H9 (cell line): ENCODE data around the gene REEP1. TPM values are rescaled to one million over a fixed set of nuclear protein-coding genes. Genes with fewer than 3 reads are reported as not detected.

Experiments used
- DNase-seq: peaks from one replicate; pipeline ENCODE4 v3.0.0-alpha.2; 2017
- H2AFZ ChIP-seq: one replicate; pipeline ENCODE4 v1.6.1; 2013; ENCODE audit warnings: mild to moderate bottlenecking, low read length, control low read depth, moderate library complexity
- H2AK5ac ChIP-seq: 2 replicates; pipeline ENCODE4 v1.6.1; 2013; ENCODE audit warnings: low read length, control low read depth, mixed read lengths; ENCODE audit not compliant: insufficient read length
- H2BK120ac ChIP-seq: one replicate; pipeline ENCODE4 v1.6.1; 2013; ENCODE audit warnings: low read depth, mild to moderate bottlenecking, low read length, control low read depth, inconsistent platforms; ENCODE audit not compliant: poor library complexity, severe bottlenecking
- H2BK12ac ChIP-seq: 2 replicates; pipeline ENCODE4 v1.6.1; 2013; ENCODE audit warnings: low read length, control low read depth, mixed read lengths, low read depth; ENCODE audit not compliant: insufficient read length
- H2BK15ac ChIP-seq: 2 replicates; pipeline ENCODE4 v1.6.1; 2013; ENCODE audit warnings: low read depth, low read length, control low read depth
- H2BK20ac ChIP-seq: one replicate; pipeline ENCODE4 v1.6.1; 2013; ENCODE audit warnings: low read depth, mild to moderate bottlenecking, low read length, control low read depth, inconsistent platforms; ENCODE audit not compliant: poor library complexity, severe bottlenecking
- H2BK5ac ChIP-seq: 2 replicates; pipeline ENCODE4 v1.6.1; 2013; ENCODE audit warnings: low read length, control low read depth, mixed read lengths; ENCODE audit not compliant: insufficient read length
- H3K14ac ChIP-seq: 2 replicates; pipeline ENCODE4 v1.6.1; 2013; ENCODE audit warnings: low read length, control low read depth; ENCODE audit not compliant: insufficient read depth
- H3K18ac ChIP-seq: 2 replicates; pipeline ENCODE4 v1.6.1; 2013; ENCODE audit warnings: low read depth, mild to moderate bottlenecking, mixed read lengths, low read length, control low read depth; ENCODE audit not compliant: insufficient read length
- H3K23ac ChIP-seq: 2 replicates; pipeline ENCODE4 v1.6.1; 2013; ENCODE audit warnings: low read length, control low read depth, mixed read lengths, low read depth; ENCODE audit not compliant: insufficient read length
- H3K23me2 ChIP-seq: 2 replicates; pipeline ENCODE4 v1.6.1; 2013; ENCODE audit warnings: low read depth, mild to moderate bottlenecking, mixed read lengths, low read length, control low read depth; ENCODE audit not compliant: insufficient read length, poor library complexity, severe bottlenecking
- H3K27ac ChIP-seq: 2 replicates; pipeline ENCODE4 v1.5.1; 2013; ENCODE audit warnings: low read length, control low read depth, mixed read lengths, low read depth; ENCODE audit not compliant: insufficient read length
- H3K27me3 ChIP-seq: 2 replicates; pipeline ENCODE4 v1.6.1; 2013; ENCODE audit warnings: low read length, control low read depth, inconsistent platforms; ENCODE audit not compliant: insufficient read depth
- H3K4ac ChIP-seq: 2 replicates; pipeline ENCODE4 v1.6.1; 2013; ENCODE audit warnings: low read depth, mild to moderate bottlenecking, control low read depth, inconsistent platforms, low read length, moderate library complexity
- H3K4me1 ChIP-seq: 2 replicates; pipeline ENCODE4 v1.6.1; 2013; ENCODE audit warnings: low read length, control low read depth, inconsistent platforms; ENCODE audit not compliant: insufficient read depth
- H3K4me2 ChIP-seq: 2 replicates; pipeline ENCODE4 v1.6.1; 2013; ENCODE audit warnings: low read length, control low read depth, mixed read lengths; ENCODE audit not compliant: insufficient read length, insufficient read depth
- H3K56ac ChIP-seq: 2 replicates; pipeline ENCODE4 v1.6.1; 2013; ENCODE audit warnings: low read depth, mild to moderate bottlenecking, mixed read lengths, low read length, control low read depth; ENCODE audit not compliant: insufficient read length
- H3K79me1 ChIP-seq: 2 replicates; pipeline ENCODE4 v1.6.1; 2013; ENCODE audit warnings: low read depth, mild to moderate bottlenecking, moderate library complexity, low read length, control low read depth, inconsistent platforms; ENCODE audit not compliant: insufficient read depth, poor library complexity, severe bottlenecking
- H3K79me2 ChIP-seq: 2 replicates; pipeline ENCODE4 v1.6.1; 2013; ENCODE audit warnings: low read length, control low read depth, inconsistent platforms; ENCODE audit not compliant: insufficient read depth
- H3K9ac ChIP-seq: 2 replicates; pipeline ENCODE4 v1.6.1; 2013; ENCODE audit warnings: low read length, control low read depth, mixed read lengths; ENCODE audit not compliant: insufficient read length; ENCODE audit errors: extremely low read depth
- H3K9me3 ChIP-seq: one replicate; pipeline ENCODE4 v1.6.1; 2013; ENCODE audit warnings: low read depth, low read length, inconsistent platforms; ENCODE audit not compliant: control insufficient read depth
- H3T11ph ChIP-seq: one replicate; pipeline ENCODE4 v1.6.1; 2013; ENCODE audit warnings: mild to moderate bottlenecking, low read length, control low read depth, inconsistent platforms
- H4K20me1 ChIP-seq: one replicate; pipeline ENCODE4 v1.6.1; 2013; ENCODE audit not compliant: control insufficient read depth, insufficient read length, insufficient read depth
- H4K5ac ChIP-seq: 2 replicates; pipeline ENCODE4 v1.6.1; 2013; ENCODE audit warnings: low read depth, mild to moderate bottlenecking, mixed read lengths, low read length, control low read depth; ENCODE audit not compliant: insufficient read length
- H4K8ac ChIP-seq: replicated peaks from 2 replicates; pipeline ENCODE4 v1.6.1; 2013; ENCODE audit warnings: low read length, control low read depth, mixed read lengths, low read depth; ENCODE audit not compliant: insufficient read length
- H4K91ac ChIP-seq: 2 replicates; pipeline ENCODE4 v1.6.1; 2013; ENCODE audit warnings: low read depth, mild to moderate bottlenecking, moderate library complexity, mixed read lengths, low read length, control low read depth; ENCODE audit not compliant: insufficient read length
- H3K27ac Mint-ChIP-seq, 3 experiments: 2 replicates in 2 of 3; 3 replicates in 1 of 3; pipeline ENCODE4 v1.8.0; 2020 to 2021; ENCODE audit warnings: mixed read lengths in 3 of 3, mild to moderate bottlenecking in 1 of 3, moderate library complexity in 1 of 3
- H3K27me3 Mint-ChIP-seq: 2 replicates; pipeline ENCODE4 v1.8.0; 2021; ENCODE audit warnings: low read depth, mild to moderate bottlenecking, moderate library complexity, mixed read lengths
- H3K36me3 Mint-ChIP-seq, 3 experiments: 2 replicates in 2 of 3; 3 replicates in 1 of 3; pipeline ENCODE4 v1.8.0; 2020 to 2021; ENCODE audit warnings: low read depth in 3 of 3, mixed read lengths in 3 of 3; ENCODE audit not compliant: insufficient read depth in 1 of 3
- H3K4me1 Mint-ChIP-seq, 2 experiments: 2 replicates each; pipeline ENCODE4 v1.8.0; 2020; ENCODE audit warnings: mixed read lengths in 2 of 2
- H3K4me3 Mint-ChIP-seq, 2 experiments: 2 replicates in 1 of 2; 3 replicates in 1 of 2; pipeline ENCODE4 v1.8.0; 2020 to 2021; ENCODE audit warnings: mild to moderate bottlenecking in 2 of 2, mixed read lengths in 2 of 2, moderate library complexity in 1 of 2
- H3K9me3 Mint-ChIP-seq, 2 experiments: 2 replicates in 1 of 2; 3 replicates in 1 of 2; pipeline ENCODE4 v1.8.0; 2020; ENCODE audit warnings: mild to moderate bottlenecking in 2 of 2, mixed read lengths in 2 of 2, moderate library complexity in 1 of 2
- WGBS: extraction: QIAGEN DNeasy Blood & Tissue Kit; methylation state at CpG from one replicate; pipeline ENCODE4 v1.1.7; 2013; ENCODE audit warnings: missing lambda C conversion rate, low lambda C conversion rate, mixed read lengths; ENCODE audit not compliant: insufficient read length; ENCODE audit errors: extremely low coverage; 5-methylcytosine and 5-hydroxymethylcytosine counted together
- total RNA-seq: library from RNA; stranded (reverse); gene quantifications from 2 replicates; pipeline ENCODE4 v1.2.1, GENCODE V29; 2021
- TF ChIP-seq, protein P1 (sequence below): fragments of 200-600 bp; sonication (generic); conservative IDR thresholded peaks from 3 replicates; pipeline ENCODE4 v1.8.0; 2021; ENCODE audit warnings: antibody characterized with exemption, mild to moderate bottlenecking

The REEP1 gene
- total RNA-seq, 1 experiment from 2014 or later = 1.3 TPM

DNA sequence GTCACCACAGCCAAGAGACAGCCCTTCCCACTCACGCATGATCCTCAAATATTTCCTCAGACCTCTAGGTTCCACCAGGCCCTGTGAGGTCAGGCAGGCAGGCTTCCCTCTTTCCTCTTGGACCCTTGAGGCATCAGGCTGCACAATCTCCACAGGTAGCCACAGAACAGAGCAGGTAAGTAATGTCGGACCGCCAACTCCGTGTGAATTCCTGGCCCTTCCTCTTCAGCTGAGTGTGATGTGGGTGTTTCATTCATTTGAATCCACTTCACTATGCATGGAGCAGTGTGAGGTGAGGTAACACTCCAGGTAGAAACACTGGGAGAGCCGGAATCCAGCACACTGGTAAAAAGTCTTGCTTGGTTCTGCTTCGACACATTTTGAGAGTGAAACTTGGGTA, 94.2 kb downstream of the REEP1 start:
- no peaks in the 10 kb centered on the region for H3K9me3 ChIP-seq

More for the DNA sequence above, 94.2 kb downstream of the REEP1 start:
- no peak overlapping the region for H2BK15ac ChIP-seq
- TF ChIP-seq, protein P1, sequence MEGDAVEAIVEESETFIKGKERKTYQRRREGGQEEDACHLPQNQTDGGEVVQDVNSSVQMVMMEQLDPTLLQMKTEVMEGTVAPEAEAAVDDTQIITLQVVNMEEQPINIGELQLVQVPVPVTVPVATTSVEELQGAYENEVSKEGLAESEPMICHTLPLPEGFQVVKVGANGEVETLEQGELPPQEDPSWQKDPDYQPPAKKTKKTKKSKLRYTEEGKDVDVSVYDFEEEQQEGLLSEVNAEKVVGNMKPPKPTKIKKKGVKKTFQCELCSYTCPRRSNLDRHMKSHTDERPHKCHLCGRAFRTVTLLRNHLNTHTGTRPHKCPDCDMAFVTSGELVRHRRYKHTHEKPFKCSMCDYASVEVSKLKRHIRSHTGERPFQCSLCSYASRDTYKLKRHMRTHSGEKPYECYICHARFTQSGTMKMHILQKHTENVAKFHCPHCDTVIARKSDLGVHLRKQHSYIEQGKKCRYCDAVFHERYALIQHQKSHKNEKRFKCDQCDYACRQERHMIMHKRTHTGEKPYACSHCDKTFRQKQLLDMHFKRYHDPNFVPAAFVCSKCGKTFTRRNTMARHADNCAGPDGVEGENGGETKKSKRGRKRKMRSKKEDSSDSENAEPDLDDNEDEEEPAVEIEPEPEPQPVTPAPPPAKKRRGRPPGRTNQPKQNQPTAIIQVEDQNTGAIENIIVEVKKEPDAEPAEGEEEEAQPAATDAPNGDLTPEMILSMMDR = no peak
- H3K14ac ChIP-seq = no peak overlapping the region
- H3K4ac ChIP-seq = no peak overlapping the region
- H3K27me3 Mint-ChIP-seq = peaks cover 13% of the 10 kb centered on the region
- no peak overlapping the region for H3T11ph ChIP-seq
- no peaks in the 10 kb centered on the region for H3K4me1 ChIP-seq
- no CpG with 5 or more reads among the region's 6 CpGs for WGBS
- H3K4me2 ChIP-seq = no peak overlapping the region
- no peak overlapping the region for H4K8ac ChIP-seq
- H3K27ac Mint-ChIP-seq = no peak overlapping the region
- H3K79me1 ChIP-seq = no peaks in the 10 kb centered on the region
- H3K4me3 Mint-ChIP-seq = no peak overlapping the region
- H3K23ac ChIP-seq = no peak overlapping the region
- H2BK12ac ChIP-seq = no peak overlapping the region
- H2AK5ac ChIP-seq = no peak overlapping the region
- no peak overlapping the region for H4K5ac ChIP-seq
- no peaks in the 10 kb centered on the region for H3K27me3 ChIP-seq
- no peak overlapping the region for H2BK5ac ChIP-seq
- H2BK20ac ChIP-seq = no peak overlapping the region
- no peak overlapping the region for H2BK120ac ChIP-seq
- H4K91ac ChIP-seq = no peak overlapping the region
- no peak for DNase-seq
- H3K27ac ChIP-seq = no peak overlapping the region
- no peaks in the 10 kb centered on the region for H4K20me1 ChIP-seq
- no peaks in the 10 kb centered on the region; a peak in 1 of 7 replicates for H3K36me3 Mint-ChIP-seq
- no peak overlapping the region for H3K56ac ChIP-seq
- H3K9ac ChIP-seq = no peak overlapping the region
- H3K23me2 ChIP-seq = no peaks in the 10 kb centered on the region
- no peak overlapping the region for H2AFZ ChIP-seq
- no peak overlapping the region for H3K18ac ChIP-seq
- peaks cover 0 to 5% of the 10 kb centered on the region in 2 experiments; a peak in 2 of 5 replicates for H3K9me3 Mint-ChIP-seq
- H3K79me2 ChIP-seq = no peaks in the 10 kb centered on the region
- peaks cover 0 to 4% of the 10 kb centered on the region in 2 experiments; a peak in 2 of 4 replicates for H3K4me1 Mint-ChIP-seq
